ENCODE data around the gene PPP6R2. TPM values are rescaled to one million over a fixed set of nuclear protein-coding genes. Genes with fewer than 3 reads are reported as not detected.

PPP6R2 gene
- total RNA-seq, 1 donor from 2014 or later, result 71.7 TPM

GRCh38 chr22:50435291-50436014 lies 92.3 kb downstream of the PPP6R2 start:
- no peak for DNase-seq

GRCh38 chr22:50436015-50436830 lies 93.1 kb downstream of the PPP6R2 start:
- DNase-seq, result no peak

- no peak for DNase-seq
Measured at GRCh38 chr22:50436841-50437341, 93.8 kb downstream of the PPP6R2 start.

GRCh38 chr22:50437511-50438304 lies 94.6 kb downstream of the PPP6R2 start:
- no peak for DNase-seq

DNA sequence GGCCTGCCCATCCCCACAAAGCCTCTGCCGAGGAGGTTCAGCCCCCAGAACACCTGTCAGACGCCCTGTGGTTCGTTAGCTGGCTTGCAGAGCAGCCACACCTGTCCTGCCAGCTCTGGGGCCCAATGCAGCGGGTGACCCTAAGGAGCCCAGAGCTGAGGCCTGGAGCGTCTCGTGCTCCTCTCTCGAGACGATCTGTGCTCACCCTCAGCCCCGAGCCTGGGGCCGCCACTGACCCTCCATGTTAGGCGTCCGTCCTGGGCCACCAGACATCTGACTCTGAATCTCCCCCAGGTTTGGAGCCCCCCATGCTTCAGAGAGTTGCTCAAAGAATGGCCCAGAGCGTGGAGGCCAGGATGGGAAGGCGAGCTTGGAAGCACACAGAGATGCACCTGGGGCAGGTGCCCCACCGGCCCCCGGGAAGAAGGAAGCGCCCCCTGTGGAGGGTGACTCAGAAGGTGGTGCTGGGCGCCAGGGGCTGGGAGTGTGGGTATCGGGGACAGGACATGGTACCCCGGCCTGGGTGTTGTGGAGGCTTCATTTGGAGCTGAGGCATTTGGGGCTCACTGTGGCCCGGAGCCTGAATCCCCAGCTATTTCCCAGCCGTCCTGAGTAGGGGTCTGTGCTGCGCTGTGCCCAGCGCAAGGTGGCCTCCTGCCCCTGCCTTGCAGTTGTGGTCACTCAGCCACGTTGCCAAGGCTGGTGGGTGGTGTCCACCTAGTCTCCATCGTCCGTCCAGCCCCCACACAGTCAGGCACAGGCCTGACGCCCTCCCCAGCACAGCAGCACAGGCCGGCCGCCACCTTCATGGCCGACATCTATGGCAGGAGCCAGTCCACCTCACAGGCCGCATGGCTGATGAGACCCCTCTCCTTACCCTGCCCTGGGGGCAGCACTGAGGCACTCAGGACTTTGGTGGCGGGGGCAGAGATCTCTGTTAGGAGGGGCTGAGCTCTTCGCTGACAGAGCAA lies 95.5 kb downstream of the PPP6R2 start:
- DNase-seq, result no peak

DNA sequence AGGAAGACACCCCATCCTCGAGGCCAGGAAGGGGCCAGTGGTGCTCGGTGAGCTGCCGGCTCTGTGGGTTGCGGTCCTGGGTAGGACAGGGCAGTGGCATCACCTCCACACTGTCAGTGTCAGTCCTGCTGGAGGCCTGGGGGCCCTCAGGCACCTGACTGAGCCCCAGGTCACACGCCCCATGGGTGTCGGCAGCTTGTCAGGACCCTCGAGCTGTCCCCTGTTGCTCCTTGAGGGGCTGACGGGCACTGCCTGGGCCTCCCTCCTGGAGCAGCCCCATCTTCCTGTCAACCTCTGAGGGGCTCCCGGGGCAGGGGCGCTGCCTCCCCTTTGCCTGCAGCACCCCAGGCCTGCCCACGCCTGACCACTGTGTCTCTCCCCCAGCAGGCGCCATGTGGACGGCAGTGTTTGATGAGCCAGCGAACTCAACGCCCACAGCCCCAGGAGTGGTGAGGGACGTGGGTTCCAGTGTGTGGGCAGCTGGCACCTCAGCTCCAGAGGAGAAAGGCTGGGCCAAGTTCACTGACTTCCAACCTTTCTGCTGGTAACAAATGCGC lies 96.3 kb downstream of the PPP6R2 start:
- DNase-seq, result peak; percentile 19

GRCh38 chr22:50439871-50440331 lies 96.8 kb downstream of the PPP6R2 start:
- DNase-seq, result no peak

- no peak for DNase-seq
Measured at GRCh38 chr22:50440544-50441249, 97.6 kb downstream of the PPP6R2 start.

DNA sequence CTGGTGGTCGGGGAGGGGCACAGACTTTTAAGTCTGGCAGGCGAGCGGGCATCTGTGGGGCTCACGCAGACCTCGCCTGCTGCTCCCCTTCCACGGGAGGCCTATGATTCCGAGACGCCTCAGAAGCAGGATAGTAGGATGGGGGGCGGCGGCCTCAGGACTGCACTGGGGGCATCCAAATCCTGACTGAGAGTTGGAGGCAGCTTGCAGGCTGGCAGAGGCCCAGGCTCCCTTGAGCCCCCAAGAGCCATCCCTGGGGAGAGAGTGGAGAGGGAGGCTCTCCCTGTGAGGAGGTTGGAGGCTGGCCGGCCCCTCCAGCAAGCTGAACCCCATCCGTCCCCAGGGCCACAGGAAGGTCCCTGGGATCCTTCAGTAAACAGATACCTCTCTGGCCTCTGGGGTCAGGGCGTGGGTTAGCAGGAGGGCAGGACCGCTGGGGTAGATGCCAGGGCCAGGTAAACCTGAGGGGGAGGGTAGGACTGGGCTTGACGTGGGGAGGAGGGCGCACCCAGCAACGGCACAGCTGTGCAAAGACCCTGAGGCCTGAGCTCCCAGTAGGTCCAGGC lies 98.4 kb downstream of the PPP6R2 start:
- DNase-seq, result no peak

DNA sequence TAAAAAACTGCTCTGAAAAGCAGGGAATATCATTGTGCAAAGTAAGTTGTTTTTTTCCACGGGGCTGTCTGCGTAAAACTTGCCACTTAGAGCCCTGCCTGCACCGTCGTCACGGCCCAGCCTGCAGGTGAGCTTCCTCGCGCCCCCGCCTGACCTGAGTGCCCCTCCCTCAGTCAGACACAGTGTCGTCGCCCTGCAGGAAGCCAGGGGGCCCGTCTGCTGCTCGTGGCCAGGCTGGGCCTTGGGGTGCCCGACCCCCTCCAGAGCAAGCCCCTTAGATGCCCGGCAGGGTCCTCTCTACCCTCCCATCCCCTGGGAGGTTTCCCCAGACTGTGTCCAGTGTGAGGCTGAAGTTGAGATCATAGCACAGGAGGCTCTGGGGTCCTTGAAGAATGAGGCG lies 100.1 kb downstream of the PPP6R2 start:
- DNase-seq, result no peak

GRCh38 chr22:50443801-50444625 lies 100.9 kb downstream of the PPP6R2 start:
- no peak for DNase-seq

DNA sequence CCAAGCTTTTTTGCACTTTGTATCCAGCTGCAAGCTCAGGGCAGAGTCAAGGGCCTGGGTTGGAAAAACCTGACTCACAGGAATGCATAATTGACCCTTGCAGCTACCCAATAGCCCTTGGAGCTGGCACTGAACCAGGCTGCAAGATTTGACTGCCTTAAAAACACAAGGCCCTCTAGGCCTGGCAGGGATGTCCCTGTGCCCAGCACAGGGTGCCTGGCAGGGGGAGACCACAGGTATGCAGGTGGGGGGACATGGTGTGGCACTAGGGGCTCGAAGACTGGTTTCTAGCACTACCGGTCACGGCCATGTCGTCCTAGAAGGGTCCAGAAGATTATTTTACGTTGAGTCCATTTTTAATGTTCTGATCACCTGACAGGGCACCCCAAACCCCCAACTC lies 101.5 kb downstream of the PPP6R2 start:
- DNase-seq, result no peak

DNA sequence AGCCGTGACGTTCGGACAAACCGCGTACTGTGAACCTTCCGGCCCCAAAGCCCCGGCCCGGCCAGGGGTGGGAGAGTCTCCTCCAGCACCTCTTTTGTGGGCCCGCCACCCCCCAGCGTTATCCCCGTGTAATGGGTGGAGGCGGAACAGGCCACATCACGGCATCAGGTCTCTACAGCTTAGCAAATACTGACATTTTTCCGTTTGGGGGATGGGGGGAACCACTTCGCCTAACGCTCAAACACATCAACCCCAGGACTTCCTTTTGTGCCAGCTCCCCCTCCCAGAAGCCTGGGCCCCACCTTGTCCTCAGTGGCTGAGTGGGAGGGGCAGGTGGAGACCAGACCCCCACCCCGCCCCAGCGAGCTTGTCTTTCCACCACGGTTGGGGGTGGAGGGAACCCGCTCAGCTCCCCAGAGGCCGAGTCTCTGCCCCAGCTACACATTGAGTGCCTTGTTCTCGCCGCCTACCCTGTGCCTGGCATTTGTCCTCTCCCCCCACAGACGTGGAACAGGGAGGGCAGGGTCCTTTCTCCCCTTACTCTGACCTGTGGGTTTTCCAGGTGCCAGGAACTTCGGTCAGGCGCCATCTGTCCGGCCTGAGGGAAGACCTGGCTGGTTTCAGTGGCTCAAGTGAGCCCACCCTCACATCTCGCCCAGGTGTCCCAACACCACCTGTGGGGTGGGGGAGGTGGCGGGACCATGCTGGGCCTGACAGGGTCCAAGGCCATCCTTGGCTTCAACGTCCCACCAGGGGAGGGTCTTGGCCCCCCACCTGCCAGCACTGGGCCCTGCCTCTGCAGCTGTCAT lies 102.1 kb downstream of the PPP6R2 start:
- no peak for DNase-seq

- DNase-seq, result no peak
Measured at GRCh38 chr22:50445880-50446707, 103.0 kb downstream of the PPP6R2 start.

GRCh38 chr22:50446708-50447575 lies 103.8 kb downstream of the PPP6R2 start:
- DNase-seq, result no peak
